ENCODE results near the gene FNDC3B. TPM values are rescaled to one million over a fixed set of nuclear protein-coding genes. Genes with fewer than 3 reads are reported as not detected.

The FNDC3B gene
- total and polyA plus RNA-seq, 9 of the 15 experiments (the other 6 are each of a cell fraction or from before 2014, with no cell fraction given), result 7.0 to 35.8 (median 16.2) TPM

DNA sequence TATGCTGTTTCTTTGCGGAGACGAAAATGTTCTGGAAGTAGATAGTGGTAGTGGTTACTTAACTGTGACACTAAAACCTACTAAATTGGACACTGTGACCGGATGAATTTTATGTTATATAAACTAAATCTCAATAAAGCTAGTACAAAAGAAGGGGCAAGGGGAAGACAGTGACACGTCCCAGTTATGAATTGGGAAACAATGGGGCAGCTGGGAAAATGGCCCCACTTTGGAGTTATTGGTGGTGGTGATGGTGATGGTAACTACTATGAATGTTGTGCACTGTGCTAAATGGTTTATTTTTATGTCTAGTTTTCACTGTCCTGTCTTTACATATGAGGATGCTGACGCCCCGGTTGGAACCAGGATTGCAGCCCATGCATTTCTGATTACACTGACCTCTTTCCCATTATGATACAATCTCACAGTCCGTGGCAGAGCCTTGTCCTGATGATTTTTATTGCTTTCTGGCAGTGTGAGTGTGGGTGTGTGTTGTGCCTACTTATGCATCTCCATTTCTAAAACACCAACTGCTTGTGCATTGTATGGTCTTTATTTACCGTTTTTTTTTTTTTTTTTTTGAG is 192.0 kb downstream of the FNDC3B start:
- H3K4me1 ChIP-seq (replicated peaks in 1 of 2; ENCODE audit: control insufficient read depth in 2 of 2, insufficient read depth in 2 of 2, low read length in 2 of 2), result no peaks in the 10 kb centered on the region
- in situ Hi-C loops (cut with MboI), result no loop called here
- H3K27me3 ChIP-seq (ENCODE audit: control insufficient read depth in 2 of 2, insufficient read depth in 2 of 2, low read length in 2 of 2), result no peaks in the 10 kb centered on the region
- no peak overlapping the region for H3K4me2 ChIP-seq (ENCODE audit: insufficient read depth, low read length)
- ChIA-PET CTCF (ENCODE audit: low intra/inter-chr PET ratio) (no interaction called here), POLR2A (no interaction called here)
- no peak overlapping the region for H3K9ac ChIP-seq (ENCODE audit: insufficient read depth in 1 of 2, low read depth in 2 of 2, low read length in 2 of 2)
- peaks cover 8% of the 10 kb centered on the region; the same call in 1 of the 3 replicates for H3K79me2 ChIP-seq (ENCODE audit: control insufficient read depth, insufficient read depth, low read length)
- DNase-seq (ENCODE audit: extremely low read depth in 1 of 4, low spot score in 3 of 4) (no peak), FAIRE-seq (no peak), ATAC-seq (no peak)
- 89% methylated on average over 7 of the region's 8 CpGs for WGBS (ENCODE audit: insufficient coverage, low coverage, missing lambda C conversion rate)
- BruUV-seq (replicated peaks), result no TSS peak
- H3K9me3 ChIP-seq (replicated peaks; ENCODE audit: control insufficient read depth, insufficient read depth, low read depth, low read length), result no peaks in the 10 kb centered on the region
- H3K36me3 ChIP-seq (ENCODE audit: control insufficient read depth, insufficient read depth, low read length), result peaks cover 22% of the 10 kb centered on the region; the same call in 2 of the 3 replicates
- no peak overlapping the region for H3K4me3 ChIP-seq
- H3K27ac ChIP-seq (ENCODE audit: extremely low read depth, low read depth, low read length), result no peak overlapping the region
- intact Hi-C loops (cut with micrococcal nuclease), result no loop called here
- H2AFZ ChIP-seq (ENCODE audit: low read depth, low read length), result no peak overlapping the region
- no peaks in the 10 kb centered on the region for H3K9me1 ChIP-seq (ENCODE audit: control insufficient read depth, insufficient read depth, low read length)
- no peaks in the 10 kb centered on the region for H4K20me1 ChIP-seq (replicated peaks; ENCODE audit: control insufficient read depth, insufficient read depth, low read length)
- TF ChIP-seq ERF (CRISPR knock-in tag; IDR thresholded peaks at IDR 0.05), result no peak
- TF ChIP-seq, protein P1, sequence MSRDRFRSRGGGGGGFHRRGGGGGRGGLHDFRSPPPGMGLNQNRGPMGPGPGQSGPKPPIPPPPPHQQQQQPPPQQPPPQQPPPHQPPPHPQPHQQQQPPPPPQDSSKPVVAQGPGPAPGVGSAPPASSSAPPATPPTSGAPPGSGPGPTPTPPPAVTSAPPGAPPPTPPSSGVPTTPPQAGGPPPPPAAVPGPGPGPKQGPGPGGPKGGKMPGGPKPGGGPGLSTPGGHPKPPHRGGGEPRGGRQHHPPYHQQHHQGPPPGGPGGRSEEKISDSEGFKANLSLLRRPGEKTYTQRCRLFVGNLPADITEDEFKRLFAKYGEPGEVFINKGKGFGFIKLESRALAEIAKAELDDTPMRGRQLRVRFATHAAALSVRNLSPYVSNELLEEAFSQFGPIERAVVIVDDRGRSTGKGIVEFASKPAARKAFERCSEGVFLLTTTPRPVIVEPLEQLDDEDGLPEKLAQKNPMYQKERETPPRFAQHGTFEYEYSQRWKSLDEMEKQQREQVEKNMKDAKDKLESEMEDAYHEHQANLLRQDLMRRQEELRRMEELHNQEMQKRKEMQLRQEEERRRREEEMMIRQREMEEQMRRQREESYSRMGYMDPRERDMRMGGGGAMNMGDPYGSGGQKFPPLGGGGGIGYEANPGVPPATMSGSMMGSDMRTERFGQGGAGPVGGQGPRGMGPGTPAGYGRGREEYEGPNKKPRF (IDR thresholded peaks at IDR 0.05; ENCODE audit: low read depth, low read length), result no peak
- TF ChIP-seq ZNF668 (CRISPR knock-in tag; IDR thresholded peaks at IDR 0.05), result no peak
- no peak for TF ChIP-seq MTA3 (IDR thresholded peaks at IDR 0.05; ENCODE audit: borderline replicate concordance)
- no peak for TF ChIP-seq ZNF121 (CRISPR knock-in tag; conservative IDR thresholded peaks at IDR 0.05)
- TF ChIP-seq POU5F1 (IDR thresholded peaks at IDR 0.05; ENCODE audit: borderline replicate concordance, low read depth, low read length, partially characterized antibody), result no peak
- TF ChIP-seq SRSF1 (IDR thresholded peaks at IDR 0.05; ENCODE audit: low read depth, low read length), result no peak
- TF ChIP-seq ETS1 (conservative IDR thresholded peaks at IDR 0.05; ENCODE audit: control insufficient read depth, low read depth, low read length), result no peak
- TF ChIP-seq HNRNPK (IDR thresholded peaks at IDR 0.05; ENCODE audit: low read depth, low read length, poor library complexity, severe bottlenecking), result no peak
- TF ChIP-seq ARHGAP35 (IDR thresholded peaks at IDR 0.05; ENCODE audit: partially characterized antibody), result no peak
- TF ChIP-seq TCF7 (IDR thresholded peaks at IDR 0.05; ENCODE audit: borderline replicate concordance), result no peak
- TF ChIP-seq NCOA6 (IDR thresholded peaks at IDR 0.05), result no peak
- no peak for TF ChIP-seq ZBTB1 (CRISPR knock-in tag; IDR thresholded peaks at IDR 0.05; ENCODE audit: borderline replicate concordance, low read depth)
- no peak for TF ChIP-seq MITF (IDR thresholded peaks at IDR 0.05)
- TF ChIP-seq SAFB2 (IDR thresholded peaks at IDR 0.05; ENCODE audit: borderline replicate concordance, low read depth, low read length, severe bottlenecking), result no peak
